Calu3 (cell line): Measurements from ENCODE around the gene GALNT17. TPM values are rescaled to one million over a fixed set of nuclear protein-coding genes. Genes with fewer than 3 reads are reported as not detected.
"Not testable (repeated sequence)": the region's sequence is repeated elsewhere in the genome, so short reads cannot be mapped to it uniquely, and the experiment has no call there.

Experiments
- BruUV-seq: library from RNA; stranded (reverse); fragments of 400-500 nt; replicated peaks from 2 replicates; lab custom pipeline; 2021; lab: Mats Ljungman, UMichigan
- CTCF ChIA-PET: fragments of 300-600 bp; sonication (Branson Sonifier 250); formaldehyde crosslinking; loops from one replicate; lab custom pipeline; 2022; ENCODE audit warnings: antibody characterized with exemption; lab: Charles Lee
- DNase-seq: peaks from one replicate; pipeline ENCODE4 v3.0.0; 2022
- H3K27ac Mint-ChIP-seq: one replicate; pipeline ENCODE4 v1.8.0; 2022; ENCODE audit warnings: mixed read lengths; ENCODE audit not compliant: unreplicated experiment
- H3K27me3 Mint-ChIP-seq: one replicate; pipeline ENCODE4 v1.8.0; 2022; ENCODE audit warnings: mixed read lengths; ENCODE audit not compliant: unreplicated experiment
- H3K36me3 Mint-ChIP-seq: one replicate; pipeline ENCODE4 v1.8.0; 2022; ENCODE audit warnings: mild to moderate bottlenecking, moderate library complexity, mixed read lengths; ENCODE audit not compliant: insufficient read depth, unreplicated experiment
- H3K4me1 Mint-ChIP-seq: one replicate; pipeline ENCODE4 v1.8.0; 2022; ENCODE audit warnings: mild to moderate bottlenecking, low read depth, mixed read lengths; ENCODE audit not compliant: unreplicated experiment
- H3K4me3 Mint-ChIP-seq: one replicate; pipeline ENCODE4 v1.8.0; 2022; ENCODE audit warnings: mild to moderate bottlenecking, low read depth, moderate library complexity, mixed read lengths; ENCODE audit not compliant: unreplicated experiment
- H3K9me3 Mint-ChIP-seq: one replicate; pipeline ENCODE4 v1.8.0; 2022; ENCODE audit warnings: low read depth, mixed read lengths; ENCODE audit not compliant: unreplicated experiment
- intact Hi-C: fragments of 100-400 bp; cut with micrococcal nuclease; formaldehyde crosslinking; loops from one replicate; pipeline ENCODE4 v1.10.0; 2022; ENCODE audit not compliant: unreplicated experiment
- total RNA-seq: library from RNA; stranded (reverse); gene quantifications from 2 replicates; pipeline ENCODE4 v1.2.3, GENCODE V29; 2022
- TF ChIP-seq, protein P1 (sequence below): fragments of 200-600 bp; IDR thresholded peaks from one replicate; pipeline ENCODE4 v1.8.0; 2022; ENCODE audit warnings: antibody characterized with exemption; ENCODE audit not compliant: unreplicated experiment

The GALNT17 gene
- total RNA-seq, 1 experiment from 2014 or later = not detected

- Mint-ChIP-seq H3K4me1 (no peaks in the 10 kb centered on the region), H3K27me3 (no peaks in the 10 kb centered on the region), H3K36me3 (no peaks in the 10 kb centered on the region), H3K9me3 (peaks cover 7% of the 10 kb centered on the region), H3K4me3 (no peak overlapping the region), H3K27ac (no peak overlapping the region)
- no peak for DNase-seq
- TF ChIP-seq, protein P1, sequence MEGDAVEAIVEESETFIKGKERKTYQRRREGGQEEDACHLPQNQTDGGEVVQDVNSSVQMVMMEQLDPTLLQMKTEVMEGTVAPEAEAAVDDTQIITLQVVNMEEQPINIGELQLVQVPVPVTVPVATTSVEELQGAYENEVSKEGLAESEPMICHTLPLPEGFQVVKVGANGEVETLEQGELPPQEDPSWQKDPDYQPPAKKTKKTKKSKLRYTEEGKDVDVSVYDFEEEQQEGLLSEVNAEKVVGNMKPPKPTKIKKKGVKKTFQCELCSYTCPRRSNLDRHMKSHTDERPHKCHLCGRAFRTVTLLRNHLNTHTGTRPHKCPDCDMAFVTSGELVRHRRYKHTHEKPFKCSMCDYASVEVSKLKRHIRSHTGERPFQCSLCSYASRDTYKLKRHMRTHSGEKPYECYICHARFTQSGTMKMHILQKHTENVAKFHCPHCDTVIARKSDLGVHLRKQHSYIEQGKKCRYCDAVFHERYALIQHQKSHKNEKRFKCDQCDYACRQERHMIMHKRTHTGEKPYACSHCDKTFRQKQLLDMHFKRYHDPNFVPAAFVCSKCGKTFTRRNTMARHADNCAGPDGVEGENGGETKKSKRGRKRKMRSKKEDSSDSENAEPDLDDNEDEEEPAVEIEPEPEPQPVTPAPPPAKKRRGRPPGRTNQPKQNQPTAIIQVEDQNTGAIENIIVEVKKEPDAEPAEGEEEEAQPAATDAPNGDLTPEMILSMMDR = no peak
- no TSS peak for BruUV-seq
- CTCF ChIA-PET = no interaction called here
- intact Hi-C loops = no loop called here
Observed at GRCh38 chr7:71580027-71580426, 448.1 kb downstream of the GALNT17 start.

DNA sequence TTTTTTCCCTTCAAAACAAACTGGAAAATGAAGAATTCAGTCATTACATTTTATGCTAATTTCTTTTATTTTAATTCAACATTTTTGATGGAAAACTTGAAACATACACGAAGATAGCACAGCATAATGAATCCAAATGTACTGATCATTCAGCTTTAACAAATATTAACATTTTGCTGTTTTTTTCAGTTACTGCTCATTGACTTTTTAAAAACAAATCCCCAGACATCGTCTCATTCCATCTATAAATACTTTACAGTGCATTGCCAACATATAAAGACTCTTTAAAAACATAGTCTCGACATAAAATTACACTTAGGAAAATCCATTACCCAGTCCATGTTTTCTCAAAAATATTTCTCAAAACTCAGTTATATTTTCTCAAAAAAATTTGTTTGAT, 452.3 kb downstream of the GALNT17 start:
- CTCF ChIA-PET = no interaction called here
- BruUV-seq = no TSS peak

GRCh38 chr7:71591876-71592275, 459.9 kb downstream of the GALNT17 start:
- intact Hi-C loops = no loop called here
- no TSS peak for BruUV-seq
- Mint-ChIP-seq H3K27me3 (no peaks in the 10 kb centered on the region), H3K4me1 (no peaks in the 10 kb centered on the region), H3K4me3 (no peak overlapping the region), H3K36me3 (no peaks in the 10 kb centered on the region), H3K9me3 (peaks cover 11% of the 10 kb centered on the region), H3K27ac (no peak overlapping the region)
- CTCF ChIA-PET = no interaction called here
- no peak for DNase-seq
- TF ChIP-seq, protein P1 = no peak

More for the DNA sequence above, 452.3 kb downstream of the GALNT17 start:
- H3K4me1 Mint-ChIP-seq = no peaks in the 10 kb centered on the region
- H3K9me3 Mint-ChIP-seq = peaks cover 9% of the 10 kb centered on the region
- no peak overlapping the region for H3K27ac Mint-ChIP-seq
- H3K27me3 Mint-ChIP-seq = no peaks in the 10 kb centered on the region
- H3K4me3 Mint-ChIP-seq = no peak overlapping the region
- TF ChIP-seq, protein P1 = no peak
- intact Hi-C loops = no loop called here
- H3K36me3 Mint-ChIP-seq = no peaks in the 10 kb centered on the region
- DNase-seq = no peak

DNA sequence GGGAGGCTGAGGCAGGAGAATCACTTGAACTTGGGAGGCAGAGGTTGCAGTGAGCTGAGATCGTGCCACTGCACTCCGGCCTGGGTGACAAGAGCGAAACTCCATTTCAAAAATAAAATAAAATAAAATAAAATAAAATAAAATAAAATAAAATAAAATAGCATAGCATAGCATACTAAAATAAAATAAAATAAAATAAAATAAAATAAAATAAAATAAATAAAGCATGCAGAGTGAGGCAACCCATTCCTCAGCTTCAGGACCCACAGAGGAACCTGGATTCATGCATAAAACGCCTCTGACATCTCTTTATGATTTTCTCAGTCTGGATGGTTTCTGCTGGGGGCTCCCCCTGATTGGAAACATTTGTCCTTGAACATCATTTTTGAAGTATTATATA, 460.4 kb downstream of the GALNT17 start:
- H3K4me1 Mint-ChIP-seq, intact Hi-C loops, H3K36me3 Mint-ChIP-seq, DNase-seq, CTCF ChIA-PET, H3K27me3 Mint-ChIP-seq, H3K27ac Mint-ChIP-seq, BruUV-seq, H3K4me3 Mint-ChIP-seq: not testable (repeated sequence)
- H3K9me3 Mint-ChIP-seq = peaks cover 11% of the 10 kb centered on the region

DNA sequence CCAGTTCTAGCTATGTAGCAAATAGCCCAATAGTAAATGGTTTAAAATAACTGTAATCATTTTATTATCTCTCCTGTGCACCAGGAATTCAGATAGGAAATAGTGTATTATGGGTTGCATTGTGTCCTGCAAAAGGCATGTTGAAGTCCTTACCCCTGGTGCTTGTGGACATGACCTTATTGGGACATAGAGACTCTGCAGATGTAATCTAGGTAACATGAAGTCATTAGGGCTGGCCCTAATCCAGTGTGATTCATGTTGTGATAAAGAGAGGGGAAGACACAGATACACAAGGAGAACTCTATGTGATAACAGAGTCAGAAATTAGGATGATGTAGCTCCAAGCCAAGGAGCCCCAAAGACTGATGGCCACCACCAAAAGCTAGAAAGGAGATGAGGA, 462.8 kb downstream of the GALNT17 start:
- no peak overlapping the region for H3K27ac Mint-ChIP-seq
- H3K36me3 Mint-ChIP-seq = no peaks in the 10 kb centered on the region
- intact Hi-C loops = no loop called here
- TF ChIP-seq, protein P1 = no peak
- CTCF ChIA-PET = no interaction called here
- no peaks in the 10 kb centered on the region for H3K4me1 Mint-ChIP-seq
- no peaks in the 10 kb centered on the region for H3K27me3 Mint-ChIP-seq
- H3K4me3 Mint-ChIP-seq = no peak overlapping the region
- no TSS peak for BruUV-seq
- no peak for DNase-seq
- H3K9me3 Mint-ChIP-seq = peaks cover 14% of the 10 kb centered on the region
